GM12878 (cell line): ENCODE data around the gene LARGE1. TPM values are rescaled to one million over a fixed set of nuclear protein-coding genes. Genes with fewer than 3 reads are reported as not detected.

Experiments used
- ATF7 ChIP-seq: fragments of 450-650 bp; IDR thresholded peaks from 2 replicates; pipeline ENCODE4 v1.6.1; 2016; ENCODE audit warnings: low read depth, mild to moderate bottlenecking
- BMI1 ChIP-seq: fragments of 450-650 bp; IDR thresholded peaks from 2 replicates; pipeline ENCODE4 v1.6.1; 2016; ENCODE audit warnings: mild to moderate bottlenecking, moderate library complexity, borderline replicate concordance
- CBFB ChIP-seq: IDR thresholded peaks from 2 replicates; pipeline ENCODE4 v1.6.1; 2016; ENCODE audit warnings: antibody characterized with exemption, low read depth
- CEBPB ChIP-seq, 2 experiments: fragments of 150-350 bp in 1 of 2; IDR thresholded peaks; 2 replicates each; pipeline ENCODE4 v1.6.1; 2012 to 2014; ENCODE audit warnings: low read depth in 2 of 2, low read length in 2 of 2, borderline replicate concordance in 1 of 2, inconsistent platforms in 1 of 2
- CHD1 ChIP-seq: IDR thresholded peaks from 2 replicates; pipeline ENCODE4 v1.6.1; 2012; ENCODE audit warnings: low read depth, low read length, improper control_type of control experiment
- EGR1 ChIP-seq, 2 experiments: IDR thresholded peaks; 1 replicate in 1 of 2; 2 replicates in 1 of 2; pipeline ENCODE4 v1.6.1; 2011 to 2012; ENCODE audit warnings: low read depth in 2 of 2, low read length in 2 of 2, borderline replicate concordance in 1 of 2, mild to moderate bottlenecking in 1 of 2, moderate library complexity in 1 of 2
- ELK1 ChIP-seq: IDR thresholded peaks from 2 replicates; pipeline ENCODE4 v1.6.1; 2012; ENCODE audit warnings: low read depth, low read length, improper control_type of control experiment
- FOXM1 ChIP-seq: IDR thresholded peaks from 2 replicates; pipeline ENCODE4 v1.6.1; 2012; ENCODE audit warnings: low read depth, mild to moderate bottlenecking, inconsistent platforms, low read length, moderate library complexity
- IKZF1 ChIP-seq: fragments of 450-650 bp; conservative IDR thresholded peaks from 2 replicates; pipeline ENCODE4 v1.6.1; 2017; ENCODE audit warnings: antibody characterized with exemption, mild to moderate bottlenecking
- MTA2 ChIP-seq: fragments of 450-650 bp; IDR thresholded peaks from 2 replicates; pipeline ENCODE4 v1.6.1; 2016; ENCODE audit warnings: low read depth, mild to moderate bottlenecking, moderate library complexity
- NFYB ChIP-seq: IDR thresholded peaks from 2 replicates; pipeline ENCODE4 v1.6.1; 2011; ENCODE audit warnings: low read depth, mild to moderate bottlenecking, low read length, improper control_type of control experiment, moderate library complexity; ENCODE audit not compliant: insufficient read depth
- NR2F1 ChIP-seq: fragments of 450-650 bp; conservative IDR thresholded peaks from 2 replicates; pipeline ENCODE4 v1.6.1; 2017; ENCODE audit warnings: mild to moderate bottlenecking
- RAD21 ChIP-seq: IDR thresholded peaks from 2 replicates; pipeline ENCODE4 v1.6.1; 2011; ENCODE audit warnings: mild to moderate bottlenecking, low read depth, low read length, moderate library complexity; ENCODE audit not compliant: insufficient read depth
- SIX5 ChIP-seq: IDR thresholded peaks from 2 replicates; pipeline ENCODE4 v1.6.1; 2011; ENCODE audit warnings: mild to moderate bottlenecking, low read depth, low read length, moderate library complexity; ENCODE audit not compliant: severe bottlenecking
- SMAD5 ChIP-seq: IDR thresholded peaks from 2 replicates; pipeline ENCODE4 v1.6.1; 2016; ENCODE audit warnings: antibody characterized with exemption, low read depth
- SMC3 ChIP-seq: IDR thresholded peaks from 2 replicates; pipeline ENCODE4 v1.6.1; 2011; ENCODE audit warnings: low read length, improper control_type of control experiment, borderline replicate concordance
- SUPT20H ChIP-seq: IDR thresholded peaks from 2 replicates; pipeline ENCODE4 v1.6.1; 2011; ENCODE audit warnings: low read depth, mild to moderate bottlenecking, low read length, moderate library complexity, borderline replicate concordance; ENCODE audit not compliant: control insufficient read depth
- TARDBP ChIP-seq: IDR thresholded peaks from 2 replicates; pipeline ENCODE4 v1.6.1; 2016; ENCODE audit warnings: borderline replicate concordance
- WRNIP1 ChIP-seq: IDR thresholded peaks from 2 replicates; pipeline ENCODE4 v1.6.1; 2011; ENCODE audit warnings: low read depth, low read length, improper control_type of control experiment, borderline replicate concordance
- YBX1 ChIP-seq: fragments of 450-650 bp; IDR thresholded peaks from 2 replicates; pipeline ENCODE4 v1.6.1; 2016; ENCODE audit warnings: antibody characterized with exemption
- YY1 ChIP-seq: IDR thresholded peaks from 2 replicates; pipeline ENCODE4 v1.6.1; 2011; ENCODE audit warnings: low read depth, mild to moderate bottlenecking, low read length
- ZNF24 ChIP-seq: fragments of 450-650 bp; IDR thresholded peaks from 2 replicates; pipeline ENCODE4 v1.6.1; 2017; ENCODE audit warnings: antibody characterized with exemption, mild to moderate bottlenecking
- ZNF274 ChIP-seq: IDR thresholded peaks from one replicate; pipeline ENCODE4 v1.8.0; 2011; ENCODE audit not compliant: insufficient read length, insufficient read depth
- polyA plus RNA-seq, 11 experiments: library from polyadenylated mRNA; depleted of rRNA in 4 of 11; unstranded in 6 of 11; stranded (reverse) in 5 of 11; fragments of >200 nt; fragmentation: Nextera tagmentation in 4 of 11; fragmentation: Illumina TruSeq in 1 of 11; extraction: Ambion mirVana in 4 of 11; extraction: Trizol in 1 of 11; gene quantifications; 1 replicate in 1 of 11; 2 replicates in 10 of 11; pipeline versions ENCODE4 v1.2.1 to v1.2.3, GENCODE V29; 2011 to 2016; ENCODE audit warnings: inconsistent platforms in 2 of 11, missing spikeins in 2 of 11, low read depth in 1 of 11
- total RNA-seq, 4 experiments: library from RNA; depleted of rRNA in 3 of 4; stranded (reverse); fragments of >200 nt in 3 of 4; fragmentation: Illumina TruSeq in 1 of 4; extraction: Trizol in 1 of 4; gene quantifications; 2 replicates each; pipeline versions ENCODE4 v1.2.1 to v1.2.3, GENCODE V29; 2013 to 2021
- TF ChIP-seq, protein P1 (sequence below): IDR thresholded peaks from 2 replicates; pipeline ENCODE4 v1.6.1; 2012; ENCODE audit warnings: mild to moderate bottlenecking, low read depth, low read length
- TF ChIP-seq, protein P2 (sequence below), 3 experiments: IDR thresholded peaks in 2 of 3; conservative IDR thresholded peaks in 1 of 3; 2 replicates each; pipeline ENCODE4 v1.5.1; 2011; ENCODE audit warnings: low read depth in 3 of 3, low read length in 3 of 3, mild to moderate bottlenecking in 3 of 3, control low read depth in 2 of 3, moderate library complexity in 2 of 3, inconsistent platforms in 1 of 3, mixed read lengths in 1 of 3; ENCODE audit not compliant: control insufficient read depth in 2 of 3, insufficient read depth in 1 of 3; ENCODE audit errors: extremely low read depth in 1 of 3
- TF ChIP-seq, protein P3 (sequence below): fragments of 450-650 bp; IDR thresholded peaks from 2 replicates; pipeline ENCODE4 v1.6.1; 2016; ENCODE audit warnings: mild to moderate bottlenecking

Gene LARGE1
- total and polyA plus RNA-seq, 10 of the 15 experiments (the other 5 are each of a cell fraction or from before 2014, with no cell fraction given): 3.2 to 41.4 (median 17.3) TPM

GRCh38 chr22:33891992-33892391 lies 28.3 kb downstream of the LARGE1 start (continued):
- no peak for TF ChIP-seq EGR1 (IDR thresholded peaks at IDR 0.05; ENCODE audit: borderline replicate concordance in 1 of 2, low read depth in 2 of 2, low read length in 2 of 2)
- no peak for TF ChIP-seq ELK1
- no peak for TF ChIP-seq SUPT20H
- TF ChIP-seq SMAD5: no peak
- no peak for TF ChIP-seq RAD21
- no peak for TF ChIP-seq CHD1
- TF ChIP-seq NFYB: no peak
- no peak for TF ChIP-seq ZNF24
- TF ChIP-seq NR2F1: no peak
- no peak for TF ChIP-seq SIX5
- no peak for TF ChIP-seq BMI1
- no peak for TF ChIP-seq IKZF1
- no peak for TF ChIP-seq YBX1
- TF ChIP-seq SMC3: no peak
- no peak for TF ChIP-seq TARDBP
- TF ChIP-seq, protein P1, sequence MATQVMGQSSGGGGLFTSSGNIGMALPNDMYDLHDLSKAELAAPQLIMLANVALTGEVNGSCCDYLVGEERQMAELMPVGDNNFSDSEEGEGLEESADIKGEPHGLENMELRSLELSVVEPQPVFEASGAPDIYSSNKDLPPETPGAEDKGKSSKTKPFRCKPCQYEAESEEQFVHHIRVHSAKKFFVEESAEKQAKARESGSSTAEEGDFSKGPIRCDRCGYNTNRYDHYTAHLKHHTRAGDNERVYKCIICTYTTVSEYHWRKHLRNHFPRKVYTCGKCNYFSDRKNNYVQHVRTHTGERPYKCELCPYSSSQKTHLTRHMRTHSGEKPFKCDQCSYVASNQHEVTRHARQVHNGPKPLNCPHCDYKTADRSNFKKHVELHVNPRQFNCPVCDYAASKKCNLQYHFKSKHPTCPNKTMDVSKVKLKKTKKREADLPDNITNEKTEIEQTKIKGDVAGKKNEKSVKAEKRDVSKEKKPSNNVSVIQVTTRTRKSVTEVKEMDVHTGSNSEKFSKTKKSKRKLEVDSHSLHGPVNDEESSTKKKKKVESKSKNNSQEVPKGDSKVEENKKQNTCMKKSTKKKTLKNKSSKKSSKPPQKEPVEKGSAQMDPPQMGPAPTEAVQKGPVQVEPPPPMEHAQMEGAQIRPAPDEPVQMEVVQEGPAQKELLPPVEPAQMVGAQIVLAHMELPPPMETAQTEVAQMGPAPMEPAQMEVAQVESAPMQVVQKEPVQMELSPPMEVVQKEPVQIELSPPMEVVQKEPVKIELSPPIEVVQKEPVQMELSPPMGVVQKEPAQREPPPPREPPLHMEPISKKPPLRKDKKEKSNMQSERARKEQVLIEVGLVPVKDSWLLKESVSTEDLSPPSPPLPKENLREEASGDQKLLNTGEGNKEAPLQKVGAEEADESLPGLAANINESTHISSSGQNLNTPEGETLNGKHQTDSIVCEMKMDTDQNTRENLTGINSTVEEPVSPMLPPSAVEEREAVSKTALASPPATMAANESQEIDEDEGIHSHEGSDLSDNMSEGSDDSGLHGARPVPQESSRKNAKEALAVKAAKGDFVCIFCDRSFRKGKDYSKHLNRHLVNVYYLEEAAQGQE: no peak
- TF ChIP-seq ZNF274: no peak
- no peak for TF ChIP-seq YY1
- TF ChIP-seq MTA2: no peak
- TF ChIP-seq FOXM1: 0 out of 2 replicates have a peak, but pooled peaks have one; percentile 29
- no peak for TF ChIP-seq ATF7
- TF ChIP-seq CEBPB (IDR thresholded peaks at IDR 0.05; ENCODE audit: borderline replicate concordance in 1 of 2, low read depth in 2 of 2, low read length in 2 of 2): no peak
- peak; percentile 28; the same call in 1 of the 2 replicates for TF ChIP-seq CBFB
- TF ChIP-seq, protein P2, sequence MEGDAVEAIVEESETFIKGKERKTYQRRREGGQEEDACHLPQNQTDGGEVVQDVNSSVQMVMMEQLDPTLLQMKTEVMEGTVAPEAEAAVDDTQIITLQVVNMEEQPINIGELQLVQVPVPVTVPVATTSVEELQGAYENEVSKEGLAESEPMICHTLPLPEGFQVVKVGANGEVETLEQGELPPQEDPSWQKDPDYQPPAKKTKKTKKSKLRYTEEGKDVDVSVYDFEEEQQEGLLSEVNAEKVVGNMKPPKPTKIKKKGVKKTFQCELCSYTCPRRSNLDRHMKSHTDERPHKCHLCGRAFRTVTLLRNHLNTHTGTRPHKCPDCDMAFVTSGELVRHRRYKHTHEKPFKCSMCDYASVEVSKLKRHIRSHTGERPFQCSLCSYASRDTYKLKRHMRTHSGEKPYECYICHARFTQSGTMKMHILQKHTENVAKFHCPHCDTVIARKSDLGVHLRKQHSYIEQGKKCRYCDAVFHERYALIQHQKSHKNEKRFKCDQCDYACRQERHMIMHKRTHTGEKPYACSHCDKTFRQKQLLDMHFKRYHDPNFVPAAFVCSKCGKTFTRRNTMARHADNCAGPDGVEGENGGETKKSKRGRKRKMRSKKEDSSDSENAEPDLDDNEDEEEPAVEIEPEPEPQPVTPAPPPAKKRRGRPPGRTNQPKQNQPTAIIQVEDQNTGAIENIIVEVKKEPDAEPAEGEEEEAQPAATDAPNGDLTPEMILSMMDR (IDR thresholded peaks at IDR 0.05 in 2 of 3, conservative IDR thresholded peaks at IDR 0.05 in 1 of 3; ENCODE audit: control insufficient read depth in 2 of 3, extremely low read depth in 1 of 3, insufficient read depth in 1 of 3, low read depth in 3 of 3, low read length in 3 of 3): no peak
- TF ChIP-seq, protein P3, sequence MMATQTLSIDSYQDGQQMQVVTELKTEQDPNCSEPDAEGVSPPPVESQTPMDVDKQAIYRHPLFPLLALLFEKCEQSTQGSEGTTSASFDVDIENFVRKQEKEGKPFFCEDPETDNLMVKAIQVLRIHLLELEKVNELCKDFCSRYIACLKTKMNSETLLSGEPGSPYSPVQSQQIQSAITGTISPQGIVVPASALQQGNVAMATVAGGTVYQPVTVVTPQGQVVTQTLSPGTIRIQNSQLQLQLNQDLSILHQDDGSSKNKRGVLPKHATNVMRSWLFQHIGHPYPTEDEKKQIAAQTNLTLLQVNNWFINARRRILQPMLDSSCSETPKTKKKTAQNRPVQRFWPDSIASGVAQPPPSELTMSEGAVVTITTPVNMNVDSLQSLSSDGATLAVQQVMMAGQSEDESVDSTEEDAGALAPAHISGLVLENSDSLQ: no peak
- TF ChIP-seq WRNIP1: no peak
